HG03378 (cell line): ENCODE data around the gene FRMD1.

Experiments
- ATAC-seq: cut with Tn5 transposase; IDR thresholded peaks from one replicate; pipeline ENCODE4 v1.9.1; 2021; ENCODE audit warnings: mild to moderate bottlenecking, moderate library complexity; ENCODE audit not compliant: unreplicated experiment

The FRMD1 gene

GRCh38 chr6:168113226-168113625, 34.2 kb upstream of the FRMD1 start:
- ATAC-seq = no peak

- no peak for ATAC-seq
These were observed 32.9 kb upstream of the FRMD1 start for GRCh38 chr6:168111911-168112310.

- ATAC-seq = no peak
These were observed 31.4 kb upstream of the FRMD1 start for GRCh38 chr6:168110437-168110836.

DNA sequence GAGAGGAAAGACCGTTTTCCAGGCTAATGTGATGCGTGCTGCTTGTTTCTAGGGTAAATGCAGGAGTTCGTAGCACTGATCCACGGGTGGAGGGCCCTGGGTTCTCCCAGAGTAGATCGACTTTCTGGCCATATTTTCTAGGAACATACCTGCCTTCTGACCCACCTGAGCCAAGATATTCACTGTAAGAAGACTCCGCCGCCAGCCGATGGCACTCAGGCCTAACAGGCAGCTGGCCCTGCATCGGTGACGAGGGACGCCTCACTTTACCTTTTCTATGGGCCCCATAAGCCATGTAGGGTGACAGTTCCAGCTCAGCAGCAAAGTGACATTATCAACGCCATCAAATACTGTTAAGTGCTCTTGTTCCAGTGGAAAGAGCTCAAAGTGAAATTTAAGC, 30.2 kb upstream of the FRMD1 start:
- ATAC-seq = no peak

DNA sequence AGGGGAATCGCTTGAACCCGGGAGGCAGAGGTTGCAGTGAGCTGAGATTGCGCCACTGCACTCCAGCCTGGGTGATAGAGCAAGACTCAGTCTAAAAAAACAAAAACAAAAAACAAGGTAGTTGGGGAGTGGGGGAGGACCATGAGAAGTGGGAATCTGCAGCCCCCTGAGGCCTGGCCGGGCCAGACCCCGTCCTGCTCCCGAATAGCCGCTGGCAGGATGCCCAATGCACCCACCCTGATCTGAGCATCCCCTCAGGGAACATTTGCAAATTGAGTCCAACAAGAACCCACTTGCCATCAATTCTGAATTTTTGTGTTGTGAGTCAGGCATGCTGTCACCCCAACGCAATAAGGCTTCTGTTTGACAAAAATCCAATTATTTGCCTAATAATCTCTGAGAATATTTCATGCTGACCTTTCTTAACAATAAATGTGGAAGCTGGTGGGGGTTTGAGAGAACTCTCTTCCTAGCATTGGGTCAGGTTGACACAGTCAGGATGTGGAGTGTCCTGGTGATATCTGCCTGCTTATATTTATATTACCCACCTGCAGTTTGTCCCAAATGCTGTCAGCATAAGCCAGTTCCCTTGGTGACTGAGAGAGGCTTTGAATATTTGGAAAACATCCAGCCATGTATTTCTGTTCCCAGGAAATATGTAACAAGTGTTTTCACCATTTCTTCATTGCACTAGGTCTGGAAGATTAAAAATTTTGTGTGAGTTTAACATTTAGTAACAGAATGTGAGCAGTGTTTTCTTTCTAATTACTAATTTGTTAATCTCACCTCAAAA, 28.4 kb upstream of the FRMD1 start:
- ATAC-seq = no peak

GRCh38 chr6:168106633-168107005, 27.6 kb upstream of the FRMD1 start:
- ATAC-seq = no peak

GRCh38 chr6:168105813-168106632, 27.0 kb upstream of the FRMD1 start:
- ATAC-seq = no peak

DNA sequence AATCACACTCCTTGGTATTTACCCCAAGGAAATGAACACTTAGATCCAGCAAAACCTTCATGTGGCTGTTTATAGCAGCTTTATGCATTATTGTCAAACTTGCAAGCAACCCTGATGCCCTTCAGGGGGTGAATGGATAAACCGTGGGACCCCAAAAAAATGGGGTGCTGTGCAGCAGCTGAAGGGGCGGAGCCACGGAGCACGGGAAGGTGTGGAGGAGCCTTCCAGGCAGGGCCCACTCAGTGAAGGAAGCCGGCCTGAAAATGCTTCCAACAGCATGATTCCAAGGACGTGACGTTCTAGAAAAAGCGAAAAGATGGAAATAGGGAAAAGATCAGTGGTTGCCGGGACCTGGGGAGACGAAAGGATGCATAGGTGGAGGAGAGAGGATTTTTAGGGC, 25.6 kb upstream of the FRMD1 start:
- no peak for ATAC-seq

- ATAC-seq = no peak
These were observed 24.2 kb upstream of the FRMD1 start for GRCh38 chr6:168103050-168103830.

DNA sequence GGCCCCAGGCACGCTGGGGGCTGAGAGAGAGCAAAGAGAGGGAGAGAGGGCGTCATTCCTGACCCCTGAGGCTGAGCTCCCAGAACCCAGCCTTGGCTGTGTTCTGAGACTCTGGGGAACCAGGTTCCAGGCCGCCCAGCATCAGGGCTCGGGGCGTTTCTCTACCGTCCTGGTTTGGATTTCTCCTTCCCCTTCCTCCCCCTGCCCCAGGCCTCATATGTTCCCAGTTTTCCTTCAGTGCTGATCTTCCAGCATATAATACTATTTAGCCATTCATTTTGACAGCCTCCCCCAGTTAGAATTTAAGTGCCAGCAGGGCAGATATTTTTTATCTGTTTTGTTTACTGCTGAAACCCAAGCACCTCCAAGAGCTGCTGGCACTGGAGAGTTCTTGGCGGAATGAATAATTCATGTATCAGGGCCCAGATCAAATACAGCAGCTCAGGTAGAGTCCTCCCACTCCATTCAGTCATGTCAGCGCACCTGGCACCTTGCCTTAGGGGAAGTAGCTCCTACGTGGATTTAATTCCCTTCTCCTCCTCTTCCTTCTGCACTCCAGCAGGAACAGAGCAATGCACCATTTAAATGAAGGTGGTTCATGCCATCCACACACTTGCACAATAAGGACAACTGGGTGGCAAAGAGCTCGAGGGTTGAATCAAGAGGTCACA, 23.4 kb upstream of the FRMD1 start:
- no peak for ATAC-seq

- ATAC-seq = no peak
These were observed 22.7 kb upstream of the FRMD1 start for GRCh38 chr6:168101590-168102314.

DNA sequence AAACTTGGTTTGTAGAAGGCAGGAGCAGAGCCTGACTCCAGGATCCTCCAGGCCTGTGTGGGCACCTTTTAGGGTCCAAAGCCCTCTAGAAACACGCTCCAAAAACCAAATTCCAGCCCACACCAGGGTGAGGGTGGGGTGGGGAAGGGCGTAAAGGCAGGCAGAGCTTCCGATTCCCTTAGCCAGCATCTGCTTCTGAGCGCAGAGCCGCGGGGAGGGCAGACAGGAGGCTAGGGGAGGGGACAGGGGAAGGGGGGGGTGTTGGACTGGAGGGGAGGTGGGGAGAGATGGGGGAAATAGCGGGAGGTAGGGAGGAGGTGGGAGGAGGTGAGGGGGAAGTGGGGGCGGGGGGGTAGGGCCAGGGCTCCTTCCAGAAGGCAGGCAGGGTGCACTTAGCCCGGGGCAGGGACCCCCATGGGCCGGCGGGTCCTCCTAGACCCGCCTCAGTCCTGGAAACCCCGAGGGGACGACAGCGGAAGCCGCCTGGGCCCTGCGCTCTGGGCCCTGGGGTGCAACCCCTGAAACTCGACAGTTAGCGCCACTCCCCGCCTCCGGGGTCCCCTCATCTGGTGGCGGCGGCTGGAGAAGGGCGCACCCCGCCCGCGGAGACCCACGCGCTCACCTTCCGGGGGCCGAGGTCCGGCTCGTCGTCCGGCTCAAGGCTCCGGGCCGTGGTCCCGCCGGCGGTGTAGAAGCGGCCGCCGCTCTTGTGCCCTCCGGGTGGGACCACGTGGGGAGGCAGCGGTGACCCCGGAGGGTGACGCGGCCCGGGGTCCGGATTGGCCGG, 22.0 kb upstream of the FRMD1 start:
- no peak for ATAC-seq

DNA sequence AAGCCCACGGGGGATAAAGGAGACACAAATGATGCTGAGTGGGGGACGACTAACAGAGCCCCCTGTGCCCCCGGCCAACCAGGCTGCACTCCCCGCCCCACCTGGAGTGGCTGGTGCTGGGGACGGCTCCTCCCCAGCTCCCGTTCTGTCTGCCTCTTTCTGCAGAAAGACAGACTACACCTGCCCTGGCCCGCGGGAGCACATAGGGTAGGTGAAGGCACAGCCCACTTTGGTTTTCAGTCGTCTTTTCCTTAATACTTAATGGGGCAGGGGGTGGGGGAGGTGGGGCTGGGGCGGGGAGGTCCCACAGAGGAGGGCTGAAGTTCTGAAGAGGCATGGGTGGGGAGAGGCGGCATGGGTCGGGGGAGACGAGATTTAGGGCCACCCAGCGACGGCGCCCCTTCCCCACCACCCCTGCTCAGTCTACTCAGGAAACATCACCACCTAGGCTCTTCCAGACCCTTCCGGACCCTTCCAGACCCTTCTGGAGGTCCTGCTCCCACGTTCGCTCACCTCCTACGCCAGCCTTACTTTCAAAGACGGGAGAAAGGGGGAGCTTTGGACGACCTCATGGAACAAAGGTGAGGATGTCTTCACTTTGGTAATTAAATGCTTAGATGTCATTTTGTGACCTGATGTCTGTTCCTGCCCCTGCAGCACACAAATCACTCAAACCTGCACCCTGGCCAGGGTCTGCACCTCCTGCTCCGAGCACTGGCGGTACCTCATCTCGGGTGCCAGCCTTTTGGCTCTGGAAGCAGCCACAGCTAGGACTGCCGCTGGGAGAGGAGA, 21.2 kb upstream of the FRMD1 start:
- ATAC-seq = no peak

DNA sequence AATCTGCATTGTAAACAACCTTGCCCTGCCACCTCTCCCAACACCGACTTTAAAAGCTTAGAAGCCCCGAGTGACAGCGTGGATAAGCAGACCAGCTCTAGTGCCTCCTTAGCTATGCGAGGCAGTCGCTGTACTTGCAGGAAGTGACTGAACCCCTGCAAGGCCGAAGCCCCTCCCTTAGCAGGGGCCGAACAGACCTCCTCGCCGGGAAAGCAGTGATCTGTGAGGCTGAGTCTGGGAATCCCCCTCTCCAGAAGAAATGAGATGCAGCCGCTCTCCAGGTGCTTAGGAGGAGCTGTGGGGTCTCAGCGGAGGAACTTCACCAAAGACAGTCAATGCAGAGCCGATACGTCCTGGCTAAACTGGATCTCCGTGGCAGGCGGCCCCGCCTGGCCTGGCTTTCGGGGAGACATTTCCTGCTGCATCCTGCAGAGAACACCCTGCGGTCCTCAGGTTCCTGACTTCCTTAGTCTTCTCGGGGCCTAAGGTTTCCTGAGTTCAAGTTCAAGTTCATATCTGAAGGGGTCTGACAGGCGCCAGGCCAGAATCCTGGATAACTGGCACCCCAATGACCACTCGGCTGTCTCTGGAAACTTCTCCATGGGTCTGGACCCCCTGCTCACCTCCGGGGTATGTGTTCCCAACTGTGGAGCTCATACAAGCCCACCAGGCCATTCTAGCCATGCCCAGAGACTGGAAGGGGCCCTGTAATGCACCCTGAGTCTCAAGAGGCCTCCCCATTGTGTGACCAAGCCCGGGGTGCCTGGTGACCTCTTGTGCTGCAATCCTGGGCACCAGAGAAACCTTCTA, 20.4 kb upstream of the FRMD1 start:
- no peak for ATAC-seq

DNA sequence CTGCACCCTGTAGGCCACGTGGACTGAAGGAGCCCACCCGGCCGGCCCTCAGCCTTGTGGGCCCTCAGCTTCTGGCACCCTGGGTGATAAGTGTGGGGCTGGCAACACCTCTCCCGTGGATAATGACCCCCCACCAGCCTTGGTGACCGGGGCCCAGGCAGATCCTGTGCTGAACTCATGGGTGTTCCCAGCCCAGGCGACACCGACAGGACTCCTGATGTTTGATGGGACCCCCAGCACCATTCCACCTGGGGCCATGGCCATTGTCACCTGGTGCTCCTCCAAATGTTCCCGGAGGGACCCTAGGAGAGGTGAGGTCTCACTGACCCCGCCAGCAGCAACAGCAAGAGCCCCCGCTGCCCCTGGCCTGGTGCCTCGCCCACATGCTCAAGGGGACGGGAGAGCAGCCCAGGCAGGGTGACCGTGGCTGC, 19.4 kb upstream of the FRMD1 start:
- ATAC-seq = no peak

- ATAC-seq = no peak
These were observed 18.8 kb upstream of the FRMD1 start for GRCh38 chr6:168097621-168098430.

- no peak for ATAC-seq
These were observed 18.2 kb upstream of the FRMD1 start for GRCh38 chr6:168097221-168097620.
